H7 (cell line): ENCODE results near the gene DNAH11. TPM values are rescaled to one million over a fixed set of nuclear protein-coding genes. Genes with fewer than 3 reads are reported as not detected.

Source experiments
- DNase-seq: peaks from one replicate; pipeline ENCODE4 v3.0.0; 2012
- H3K27me3 ChIP-seq: 2 replicates; pipeline ENCODE4 v1.6.0; 2011; ENCODE audit warnings: mild to moderate bottlenecking, low read length; ENCODE audit not compliant: control insufficient read depth, insufficient read depth
- H3K36me3 ChIP-seq: replicated peaks from 2 replicates; pipeline ENCODE4 v1.5.1; 2011; ENCODE audit warnings: low read length; ENCODE audit not compliant: control insufficient read depth, insufficient read depth
- H3K4me3 ChIP-seq: 2 replicates; pipeline ENCODE4 v1.5.1; 2011; ENCODE audit warnings: low read depth, mild to moderate bottlenecking, control low read depth, low read length, moderate library complexity; ENCODE audit not compliant: insufficient read depth
- total RNA-seq: library from RNA; depleted of rRNA; stranded (reverse); fragments of >200 nt; shearing (Covaris generic); gene quantifications from 2 replicates; pipeline ENCODE4 v1.2.3, GENCODE V29; 2014; rRNA removed

Gene DNAH11
- total RNA-seq, 1 experiment from 2014 or later, result 1.6 TPM

DNA sequence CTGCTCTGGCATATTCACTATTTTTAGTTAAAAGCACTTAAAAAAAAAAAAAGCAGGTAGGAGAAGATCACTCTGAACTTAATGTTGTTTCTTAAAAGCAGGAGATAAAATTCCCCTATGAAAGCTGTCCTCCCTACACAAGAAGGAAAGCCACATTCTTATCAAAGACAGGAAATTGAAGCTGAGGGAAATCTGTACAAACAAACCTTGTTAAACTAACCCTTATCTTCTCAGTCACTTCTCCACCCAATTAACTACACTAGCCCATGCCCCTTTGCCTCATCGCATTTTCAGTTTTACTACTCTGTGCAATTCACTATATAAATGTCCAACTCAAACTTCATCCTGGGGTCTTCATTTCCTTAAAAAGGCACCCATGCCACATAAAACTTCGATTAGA, 405.5 kb downstream of the DNAH11 start:
- no peaks in the 10 kb centered on the region for H3K27me3 ChIP-seq
- H3K36me3 ChIP-seq, result no peaks in the 10 kb centered on the region
- no peak for DNase-seq
- H3K4me3 ChIP-seq, result no peak overlapping the region

DNA sequence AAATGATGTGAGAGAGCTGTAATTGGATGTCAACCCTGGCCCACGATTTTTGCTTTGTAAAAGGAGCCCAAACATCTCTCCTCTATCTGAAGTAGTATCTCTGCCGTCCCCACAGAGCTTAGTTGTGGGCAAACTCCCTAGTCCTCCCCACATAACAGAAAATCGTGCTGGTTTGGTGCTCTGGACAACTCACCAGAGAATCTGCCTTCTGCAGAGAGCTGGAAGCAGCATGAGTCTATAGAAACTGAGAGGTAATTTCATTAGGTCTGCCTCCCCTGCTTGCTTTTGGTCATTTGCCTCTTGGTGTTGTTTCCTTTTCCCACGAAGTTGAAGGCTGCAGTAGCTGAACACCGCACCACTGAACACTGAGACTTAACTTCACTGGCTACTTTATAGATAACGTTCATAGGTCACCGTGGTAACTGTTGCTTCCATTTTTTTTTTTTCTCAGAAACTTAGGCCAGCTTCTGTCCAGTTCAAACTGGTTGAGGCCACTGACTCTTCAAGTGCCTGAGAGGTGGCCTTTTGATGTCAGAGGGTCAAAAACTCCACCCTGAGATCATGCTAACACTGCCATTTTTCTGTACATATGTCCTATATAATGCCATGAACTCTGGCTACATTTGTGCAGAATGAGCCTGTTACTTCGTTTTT, 406.2 kb downstream of the DNAH11 start:
- no peak overlapping the region for H3K4me3 ChIP-seq
- DNase-seq, result no peak
- no peaks in the 10 kb centered on the region for H3K36me3 ChIP-seq
- H3K27me3 ChIP-seq, result no peaks in the 10 kb centered on the region

Other genes starting within 250 kb of the DNAH11 start
- gene SP4, start 115.0 kb upstream of the DNAH11 start, total RNA-seq, result 21.2 and 26.3 TPM in 2 replicates